ENCODE measurements around the gene MAPK8.

DNA sequence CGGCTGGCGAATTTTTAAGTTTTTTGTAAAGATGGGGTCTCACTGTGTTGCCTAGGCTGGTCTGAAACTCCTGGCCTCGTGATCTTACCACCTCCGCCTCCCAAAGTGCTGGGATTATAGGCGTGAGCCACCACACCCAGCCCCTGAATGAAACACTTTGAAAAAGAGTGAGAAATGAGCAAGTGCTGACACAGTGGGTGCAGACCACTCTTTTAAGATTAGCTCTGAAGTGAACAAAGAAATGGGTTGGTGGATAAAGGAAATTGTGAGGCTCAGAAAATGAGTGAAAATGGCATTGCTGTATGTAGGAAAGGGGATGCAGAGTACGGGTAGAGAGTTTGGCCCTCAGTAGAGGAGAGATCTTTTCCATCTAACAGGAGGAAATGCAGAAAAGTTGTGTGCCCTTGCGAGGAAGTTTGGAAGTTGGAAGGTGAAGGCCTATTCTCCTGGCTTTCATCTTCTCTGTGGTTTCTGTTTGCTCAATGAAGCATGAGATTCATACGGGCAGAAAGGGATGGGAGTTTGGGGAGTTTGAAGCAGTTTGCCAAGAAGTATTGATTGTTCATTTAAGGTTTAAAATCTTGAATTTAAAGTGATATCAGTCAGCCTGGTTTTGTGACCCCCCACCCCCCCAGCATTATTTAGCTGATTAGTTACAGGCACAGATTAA lies 11.0 kb downstream of the MAPK8 start:
- TF ChIP-seq CTCF (IDR thresholded peaks at IDR 0.05; ENCODE audit: borderline replicate concordance, extremely low read depth, low read length, poor library complexity, severe bottlenecking) (no peak), EZH2 (IDR thresholded peaks at IDR 0.05; ENCODE audit: borderline replicate concordance, low read depth, low read length, severe bottlenecking) (no peak)

Data from DND-41 (cell line).